ENCODE data around the gene HEPACAM.

Gene HEPACAM

DNA sequence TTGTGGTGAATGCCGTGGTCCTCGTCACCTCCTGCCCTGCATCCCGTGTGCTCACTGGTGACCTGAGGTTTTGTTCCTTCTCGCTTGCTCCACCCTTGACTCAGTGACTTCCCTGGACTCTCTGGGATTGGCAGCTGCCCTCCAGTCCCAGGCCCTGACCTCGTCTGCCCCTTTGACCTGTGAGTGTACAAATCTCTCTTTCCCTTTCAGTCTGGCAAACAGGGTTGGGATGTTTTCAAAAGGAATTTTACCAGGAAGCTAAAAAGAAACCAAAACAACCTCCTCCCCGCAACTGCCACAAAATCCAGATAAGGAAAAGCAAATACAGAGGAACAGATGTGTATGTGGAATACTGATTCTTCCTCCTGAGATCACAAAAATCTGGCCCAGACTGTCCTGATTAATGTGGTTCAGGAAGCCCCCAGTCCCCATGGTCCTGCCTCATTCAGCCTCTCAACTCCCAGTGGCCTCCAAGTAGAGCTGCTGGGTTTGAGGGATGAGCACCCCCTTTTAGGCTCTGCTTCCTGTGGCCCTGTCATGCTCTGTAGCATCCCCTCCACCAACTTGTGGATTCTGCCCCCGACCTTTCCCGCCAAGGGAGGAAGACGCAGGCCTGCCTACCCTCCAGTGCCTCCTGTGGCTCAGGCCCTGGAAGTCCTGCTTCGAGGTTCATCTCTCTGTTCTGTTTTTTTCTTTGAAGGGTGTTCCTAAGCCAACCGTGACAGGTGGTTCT lies 53.3 kb downstream of the HEPACAM start:
- no peak for FAIRE-seq

DNA sequence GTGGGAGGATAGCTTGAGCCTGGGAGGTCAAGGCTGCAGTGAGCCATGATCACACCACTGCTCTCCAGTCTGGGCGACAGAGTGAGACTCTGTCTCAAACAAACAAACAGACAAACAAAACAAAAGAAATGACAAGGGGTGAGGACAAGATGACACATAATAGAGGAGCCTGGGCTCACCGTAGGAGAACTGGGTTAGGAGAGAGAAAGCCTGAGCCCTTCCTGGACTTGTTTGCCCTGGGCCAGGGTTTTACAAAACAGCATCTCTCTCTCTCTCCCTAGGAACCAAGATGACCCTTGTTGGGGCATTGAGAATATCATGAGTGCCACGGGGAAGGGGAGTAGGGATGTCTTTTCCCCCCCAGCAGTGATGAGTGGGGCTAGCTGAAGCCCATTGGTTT lies 54.9 kb downstream of the HEPACAM start:
- FAIRE-seq = no peak

DNA sequence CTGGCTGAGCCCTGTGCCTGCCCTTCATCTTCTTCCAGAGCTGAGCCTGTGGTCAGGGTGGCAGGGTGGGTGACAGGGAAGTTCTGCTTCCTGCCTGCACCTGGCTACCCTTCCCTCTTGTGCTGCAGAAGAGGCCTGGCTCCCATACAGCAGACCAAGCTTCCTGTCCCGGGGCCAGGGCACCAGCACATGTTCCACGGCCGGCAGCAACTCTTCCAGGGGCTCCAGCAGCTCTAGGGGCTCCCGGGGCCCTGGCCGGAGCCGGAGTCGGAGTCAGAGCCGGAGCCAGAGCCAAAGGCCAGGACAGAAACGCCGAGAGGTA lies 55.6 kb downstream of the HEPACAM start:
- no peak for FAIRE-seq

DNA sequence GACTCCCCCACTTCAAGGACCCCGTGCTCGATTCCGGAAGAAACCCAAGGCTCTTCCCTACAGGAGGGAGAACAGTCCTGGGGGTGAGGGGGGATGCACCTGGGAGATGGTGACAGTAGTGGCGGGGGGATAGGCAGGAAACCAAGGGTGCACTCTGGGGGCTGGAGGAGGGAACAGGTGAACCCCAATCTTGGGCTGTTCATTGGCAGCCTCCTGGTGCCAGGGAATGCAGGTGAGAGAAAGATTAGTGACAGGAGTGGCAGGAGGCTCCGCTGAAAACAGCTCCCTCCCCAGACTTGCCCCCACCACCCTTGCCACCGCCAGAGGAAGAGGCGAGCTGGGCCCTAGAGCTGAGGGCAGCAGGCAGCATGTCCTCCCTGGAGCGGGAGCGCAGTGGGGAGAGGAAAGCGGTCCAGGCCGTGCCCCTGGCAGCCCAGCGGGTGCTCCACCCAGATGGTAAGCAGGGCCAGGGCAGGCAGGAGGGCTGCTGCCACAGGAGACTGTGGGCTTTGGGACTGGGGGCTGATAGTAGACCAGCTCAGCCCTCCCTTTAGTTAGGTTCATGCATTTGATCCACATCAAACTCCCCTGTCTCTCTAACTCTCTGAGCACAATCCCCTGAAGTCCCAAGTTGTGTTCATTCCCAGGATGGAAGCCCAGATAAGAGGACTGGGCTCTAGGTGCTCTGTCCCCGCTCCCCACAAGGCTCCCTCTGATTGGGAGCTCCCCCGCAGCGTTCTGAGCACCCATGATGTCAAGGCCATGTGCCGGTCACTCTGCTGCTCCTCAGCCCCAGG lies 56.2 kb downstream of the HEPACAM start:
- no peak for FAIRE-seq

DNA sequence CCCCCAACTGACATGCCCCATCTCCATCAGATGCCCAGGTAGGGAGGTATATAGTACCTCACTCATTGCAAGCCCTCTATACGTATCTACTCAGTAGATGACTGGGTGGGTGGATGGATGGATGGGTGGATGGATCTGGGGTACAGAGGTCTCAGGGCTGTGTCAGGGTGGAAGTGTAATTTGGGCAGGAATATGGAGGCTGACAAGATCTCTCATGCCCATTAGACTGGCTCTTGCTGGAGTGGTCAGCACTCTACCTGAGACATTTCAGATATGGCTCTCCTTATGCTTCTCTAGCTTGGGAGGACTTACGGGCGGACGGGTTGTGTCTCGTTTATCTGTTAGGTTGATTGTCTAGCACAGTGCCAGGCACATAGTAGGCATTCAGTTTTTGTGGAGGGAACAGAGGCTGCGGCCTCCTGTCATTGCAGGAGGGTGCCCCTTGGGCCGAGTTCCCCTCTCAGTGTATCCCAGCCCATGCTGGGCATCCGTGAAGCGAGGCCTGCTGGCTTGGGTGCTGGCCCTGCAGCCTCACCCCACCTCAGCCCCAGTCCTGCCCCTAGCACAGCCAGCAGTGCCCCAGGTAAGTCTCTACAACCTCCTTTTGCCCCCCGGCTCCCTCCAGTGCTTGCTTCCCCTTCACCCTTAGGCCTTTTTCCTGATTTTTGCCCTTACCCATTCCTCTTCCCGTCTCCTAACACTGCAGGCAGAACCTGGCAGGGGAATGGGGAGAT lies 56.9 kb downstream of the HEPACAM start:
- FAIRE-seq = no peak

DNA sequence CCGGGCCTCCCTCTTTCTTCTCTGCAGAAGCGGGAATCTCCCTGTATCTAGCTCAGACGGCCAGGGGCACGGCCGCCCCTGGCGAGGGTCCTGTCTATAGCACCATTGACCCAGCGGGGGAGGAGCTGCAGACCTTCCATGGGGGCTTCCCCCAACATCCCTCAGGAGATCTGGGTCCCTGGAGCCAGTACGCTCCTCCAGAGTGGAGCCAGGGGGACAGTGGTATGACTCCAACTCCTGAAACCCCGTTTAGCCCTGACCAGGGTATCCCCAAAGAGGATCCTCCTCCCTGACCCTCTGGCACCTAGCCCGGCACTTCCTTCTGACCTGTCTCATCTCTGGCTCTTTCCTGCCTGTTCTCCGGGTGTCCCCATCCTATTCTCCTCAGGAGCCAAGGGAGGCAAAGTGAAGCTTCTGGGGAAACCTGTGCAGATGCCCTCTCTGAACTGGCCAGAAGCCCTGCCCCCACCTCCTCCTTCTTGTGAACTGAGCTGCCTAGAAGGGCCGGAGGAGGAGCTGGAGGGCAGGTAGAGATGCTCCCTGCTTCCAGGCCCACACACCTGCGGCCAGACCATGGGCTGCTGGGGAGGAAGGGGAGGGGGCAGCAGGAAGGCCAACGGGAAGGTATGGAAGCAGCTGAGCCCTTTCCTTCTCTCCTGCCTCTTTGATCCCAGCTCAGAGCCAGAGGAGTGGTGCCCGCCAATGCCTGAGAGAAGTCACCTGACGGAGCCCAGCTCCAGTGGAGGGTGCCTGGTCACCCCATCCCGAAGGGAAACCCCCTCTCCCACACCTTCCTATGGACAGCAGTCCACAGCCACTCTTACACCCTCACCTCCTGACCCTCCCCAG lies 57.7 kb downstream of the HEPACAM start:
- FAIRE-seq = no peak

DNA sequence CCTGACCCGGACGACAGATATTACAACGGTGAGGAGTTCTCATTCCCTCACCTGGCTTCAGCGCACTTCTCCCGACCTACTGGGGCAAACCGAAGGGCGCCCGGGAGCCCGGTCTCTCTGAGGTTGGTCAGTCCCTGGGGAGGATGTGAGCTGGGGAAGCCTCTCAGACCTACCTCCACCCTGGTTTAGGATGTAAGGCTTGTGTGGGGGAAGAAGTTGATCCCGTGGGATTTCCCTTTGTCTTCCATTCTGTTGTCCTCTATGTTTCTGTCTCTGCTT lies 58.3 kb downstream of the HEPACAM start:
- FAIRE-seq = no peak

DNA sequence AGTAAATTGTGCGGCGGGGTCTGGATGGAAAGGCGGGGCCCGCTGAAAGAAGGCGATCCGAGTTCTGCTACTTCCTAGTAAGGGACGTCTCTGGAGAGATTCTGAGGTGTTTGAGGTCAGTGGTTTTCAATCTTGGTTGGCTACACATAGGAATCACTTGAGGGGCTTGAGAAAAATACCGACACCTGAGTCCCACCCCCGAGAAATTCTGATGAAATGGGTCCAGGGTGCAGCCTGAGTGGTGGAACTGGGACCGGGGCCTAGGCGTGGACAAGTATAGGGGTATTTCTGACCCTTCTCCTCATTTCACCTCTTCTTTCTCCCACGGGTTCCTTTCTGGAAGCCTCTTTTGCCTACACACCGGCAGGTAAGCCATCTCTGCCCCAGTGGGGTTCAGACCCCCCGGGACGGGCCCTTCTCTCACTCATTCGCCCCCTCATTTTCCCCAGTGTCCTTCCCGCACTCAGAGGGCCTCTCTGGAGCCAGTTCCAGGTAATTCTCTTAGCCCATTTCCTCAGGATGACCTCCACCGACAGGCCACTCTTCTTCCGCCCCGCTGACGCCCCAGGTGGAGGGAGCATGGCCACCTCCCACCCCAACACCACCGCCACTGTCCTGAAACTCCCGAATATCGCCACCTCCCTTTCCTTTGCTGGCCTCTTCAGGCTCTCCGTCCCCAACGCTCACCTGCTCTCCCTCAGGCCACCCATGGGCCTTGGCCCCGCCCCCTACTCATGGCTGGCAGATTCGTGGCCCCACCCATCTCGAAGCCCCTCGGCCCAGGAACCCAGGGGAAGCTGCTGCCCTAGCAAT lies 58.8 kb downstream of the HEPACAM start:
- no peak for FAIRE-seq

DNA sequence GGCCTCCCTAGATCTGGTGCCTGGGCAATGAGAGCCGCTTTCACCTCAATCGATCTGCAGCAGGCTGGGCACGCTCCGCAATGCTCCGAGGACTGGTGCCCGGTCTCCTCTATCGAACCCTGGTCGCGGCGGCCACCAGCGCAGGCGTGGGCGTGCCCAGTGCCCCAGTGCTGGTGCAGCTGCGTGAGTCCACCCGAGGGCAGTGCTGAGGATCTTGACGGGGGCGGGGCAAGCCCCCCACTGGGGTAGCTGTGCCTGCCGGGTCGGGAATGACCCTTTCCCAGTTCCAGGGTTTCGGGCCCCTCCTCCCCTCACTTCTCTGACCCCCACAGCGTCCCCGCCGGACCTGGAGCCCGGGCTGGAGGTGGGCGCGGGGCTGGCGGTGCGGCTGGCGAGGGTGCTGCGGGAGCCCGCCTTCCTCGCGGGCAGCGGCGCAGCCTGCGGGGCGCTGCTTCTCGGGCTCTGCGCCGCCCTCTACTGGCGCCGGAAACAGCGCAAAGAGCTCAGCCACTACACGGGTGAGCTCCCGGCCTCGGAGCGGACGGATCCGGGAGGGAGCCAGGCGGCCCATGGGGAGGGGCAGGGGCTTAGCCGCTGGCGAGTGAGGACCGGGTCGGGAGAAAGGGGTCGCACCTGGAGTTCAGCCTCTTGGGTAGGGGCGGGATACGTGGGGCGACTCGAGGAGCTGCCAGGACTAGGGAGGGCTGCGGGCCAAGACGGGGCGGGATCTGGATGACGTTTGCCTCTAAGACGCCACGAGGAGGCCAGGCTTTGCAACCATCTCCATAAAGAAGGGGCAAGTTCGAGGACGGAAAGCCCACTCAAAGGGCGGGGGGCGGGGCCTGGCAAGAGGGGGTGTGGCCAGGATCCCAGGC lies 59.7 kb downstream of the HEPACAM start:
- no peak for FAIRE-seq

DNA sequence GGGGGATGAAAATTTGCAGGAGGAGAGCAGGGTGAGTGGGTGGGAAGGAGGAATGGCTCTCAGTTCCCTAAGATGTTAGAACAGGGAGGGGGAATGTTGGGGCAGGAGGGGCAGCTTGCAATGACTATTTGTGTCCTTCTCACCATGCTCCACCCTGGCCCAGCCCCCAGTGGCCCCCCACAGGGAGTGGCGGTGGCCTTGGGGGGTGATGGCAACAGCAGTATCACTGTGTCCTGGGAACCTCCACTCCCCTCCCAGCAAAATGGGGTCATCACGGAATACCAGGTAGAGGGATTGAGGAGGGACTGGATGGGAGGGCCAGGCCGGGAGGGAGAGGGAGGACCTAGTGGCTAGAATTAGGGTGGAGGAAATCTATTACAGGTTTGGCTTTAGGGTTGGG lies 60.4 kb downstream of the HEPACAM start:
- no peak for FAIRE-seq

DNA sequence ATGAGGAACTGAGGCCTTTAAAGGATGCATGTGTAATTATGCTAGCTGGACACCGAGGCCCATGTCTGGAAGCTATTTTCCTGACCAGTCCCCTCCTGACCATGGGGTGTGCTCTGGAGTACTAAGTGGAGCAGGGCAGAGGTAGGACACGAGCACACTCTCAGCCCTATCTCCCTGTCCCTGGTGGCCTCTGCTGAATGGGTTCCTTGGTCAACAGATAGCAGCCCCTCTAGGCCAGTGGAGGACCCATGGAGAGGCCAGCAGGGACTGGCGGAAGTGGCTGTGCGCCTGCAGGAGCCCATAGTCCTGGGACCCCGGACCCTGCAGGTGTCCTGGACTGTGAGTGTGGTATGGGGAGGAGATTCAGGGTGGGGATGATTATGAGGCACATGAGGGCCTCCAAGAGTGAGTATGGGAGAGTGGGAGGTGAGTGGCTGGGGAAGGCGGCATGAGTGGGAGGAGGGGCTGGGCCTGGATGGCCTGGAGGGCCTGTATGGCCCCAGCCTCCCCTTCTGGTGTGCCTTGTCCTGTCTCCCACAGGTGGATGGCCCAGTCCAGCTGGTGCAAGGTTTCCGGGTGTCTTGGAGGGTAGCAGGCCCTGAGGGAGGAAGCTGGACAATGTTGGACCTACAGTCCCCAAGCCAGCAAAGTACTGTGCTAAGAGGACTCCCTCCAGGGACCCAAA lies 61.1 kb downstream of the HEPACAM start:
- no peak for FAIRE-seq

DNA sequence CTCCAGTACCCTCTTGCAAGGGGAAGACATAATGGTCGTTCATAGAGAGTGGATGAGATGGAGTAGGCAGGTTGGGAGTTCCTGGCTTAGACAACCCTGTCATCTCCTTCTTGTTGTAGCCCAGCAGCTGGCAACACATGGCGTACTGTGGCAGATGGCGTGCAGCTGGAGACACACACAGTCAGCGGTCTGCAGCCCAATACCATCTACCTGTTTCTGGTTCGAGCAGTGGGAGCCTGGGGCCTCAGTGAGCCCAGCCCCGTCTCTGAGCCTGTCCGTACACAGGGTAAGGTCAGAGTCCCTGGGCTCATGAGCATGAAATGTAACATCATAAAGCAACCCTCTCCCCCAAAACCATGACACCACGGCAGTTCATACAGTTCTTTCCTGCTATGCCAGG lies 61.9 kb downstream of the HEPACAM start:
- FAIRE-seq = no peak

DNA sequence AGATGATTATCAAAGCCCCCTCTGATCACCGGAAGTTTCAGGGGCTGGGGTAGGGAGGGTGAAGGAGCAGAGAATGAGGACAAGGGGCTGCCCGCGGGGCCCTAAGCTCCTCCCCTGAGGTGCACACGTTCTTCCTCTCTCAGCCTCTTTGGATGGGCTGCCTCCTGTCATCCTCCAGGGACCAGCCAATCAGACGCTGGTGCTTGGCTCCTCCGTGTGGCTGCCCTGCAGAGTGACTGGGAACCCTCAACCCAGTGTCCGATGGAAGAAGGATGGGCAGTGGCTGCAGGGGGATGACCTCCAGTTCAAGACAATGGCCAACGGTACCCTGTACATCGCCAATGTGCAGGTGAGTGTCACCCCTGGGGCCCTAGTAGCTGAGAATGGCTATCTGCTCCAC lies 63.1 kb downstream of the HEPACAM start:
- no peak for FAIRE-seq

DNA sequence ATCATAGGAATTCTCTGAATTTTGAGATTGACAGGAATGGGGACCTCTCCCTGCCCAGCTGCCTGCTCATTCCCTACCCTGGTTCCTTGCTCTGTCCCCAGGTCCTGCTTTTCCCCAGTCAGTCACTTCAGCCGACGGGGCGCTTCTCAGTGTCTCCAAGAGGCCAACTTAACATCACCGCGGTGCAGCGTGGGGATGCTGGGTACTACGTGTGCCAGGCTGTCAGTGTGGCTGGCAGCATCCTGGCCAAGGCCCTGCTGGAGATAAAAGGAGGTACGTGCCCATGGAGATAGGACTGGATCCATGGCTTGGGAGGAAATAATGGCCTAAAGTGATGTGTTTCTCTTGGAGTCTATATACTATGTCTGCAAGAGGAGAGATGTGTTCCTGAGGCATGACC lies 63.6 kb downstream of the HEPACAM start:
- no peak for FAIRE-seq

DNA sequence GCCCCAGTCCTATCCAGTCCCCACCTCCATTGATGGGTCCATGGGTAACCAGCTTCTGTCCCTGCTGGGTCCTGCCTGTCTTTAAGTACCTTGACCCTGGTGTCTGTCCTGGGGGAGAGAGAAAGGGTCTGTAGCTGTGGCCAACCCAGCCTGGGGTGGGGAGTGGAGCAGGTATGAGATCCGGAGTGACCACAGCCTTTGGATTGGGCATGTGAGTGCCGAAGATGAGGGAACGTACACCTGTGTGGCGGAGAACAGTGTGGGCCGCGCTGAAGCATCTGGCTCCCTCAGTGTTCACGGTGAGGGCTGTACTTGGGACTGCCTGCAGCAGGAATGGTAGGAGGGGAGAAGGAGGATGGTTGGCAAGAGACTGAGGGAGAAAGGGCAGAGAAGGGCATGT lies 65.4 kb downstream of the HEPACAM start:
- FAIRE-seq = no peak

DNA sequence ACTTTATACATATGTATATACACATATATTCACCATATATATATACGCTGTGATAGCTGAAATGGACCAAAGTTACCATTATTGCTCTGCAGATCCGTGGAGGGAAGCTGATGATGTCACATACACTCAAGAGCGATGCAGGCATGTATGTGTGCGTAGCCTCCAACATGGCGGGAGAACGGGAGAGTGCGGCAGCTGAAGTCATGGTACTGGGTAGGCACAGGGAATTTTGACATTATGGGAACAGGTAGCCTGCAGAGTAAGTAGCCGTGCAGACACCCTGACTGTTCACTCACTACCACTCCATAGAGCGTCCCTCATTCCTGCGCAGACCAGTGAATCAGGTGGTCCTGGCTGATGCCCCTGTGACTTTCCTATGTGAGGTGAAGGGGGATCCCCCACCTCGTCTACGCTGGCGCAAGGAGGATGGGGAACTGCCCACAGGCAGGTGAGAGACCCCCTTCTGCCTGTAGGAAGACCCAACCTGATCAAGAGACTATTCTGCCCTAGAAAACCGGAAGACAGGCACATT lies 65.9 kb downstream of the HEPACAM start:
- no peak for FAIRE-seq

DNA sequence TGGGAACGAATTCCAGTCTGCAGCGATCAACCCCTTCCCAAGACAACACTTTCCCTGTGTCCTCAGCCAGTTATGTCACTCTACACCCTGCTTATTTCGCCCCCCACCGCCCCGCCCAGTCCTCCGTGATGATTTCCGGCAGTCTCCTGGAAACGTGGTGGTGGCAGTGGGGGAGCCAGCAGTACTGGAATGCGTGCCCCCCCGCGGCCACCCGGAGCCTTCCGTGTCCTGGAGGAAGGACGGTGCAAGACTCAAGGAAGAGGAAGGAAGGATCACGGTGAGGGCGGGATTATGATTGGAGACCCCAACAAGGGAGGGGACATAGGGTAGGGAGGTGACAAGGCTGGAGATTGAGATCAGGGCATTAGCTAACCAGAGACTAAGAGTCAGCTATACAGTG lies 66.5 kb downstream of the HEPACAM start:
- no peak for FAIRE-seq

Data from colon (tissue), 2 donors.